GM12878 (cell line): ENCODE results near the gene COL4A1. TPM values are rescaled to one million over a fixed set of nuclear protein-coding genes. Genes with fewer than 3 reads are reported as not detected.
A peak's percentile ranks its signal among the peaks of the same experiment; 100 is the strongest.

ENCODE experiments used
- ATAC-seq: fragments of 200-7000 bp; cut with Tn5 transposase; 3 replicates; pipeline ENCODE4 v1.9.1; 2020; ENCODE audit warnings: mild to moderate bottlenecking, moderate library complexity
- BruUV-seq: library from RNA; stranded (reverse); fragments of 400-500 nt; replicated peaks from 2 replicates; lab custom pipeline; 2021; lab: Mats Ljungman, UMichigan
- CTCF ChIA-PET: fragments of 300-600 bp; sonication (Branson Sonifier 250); formaldehyde crosslinking; extraction: SDS; loops from one replicate; lab custom pipeline; 2021; ENCODE audit warnings: inconsistent platforms; lab: Yijun Ruan, JAX
- POLR2A ChIA-PET: fragments of 350-600 bp; formaldehyde crosslinking; extraction: SDS; loops from one replicate; lab custom pipeline; 2021; ENCODE audit warnings: inconsistent platforms; lab: Charles Lee
- RAD21 ChIA-PET: fragments of 300-600 bp; sonication (Branson Sonifier 250); formaldehyde crosslinking; loops from one replicate; lab custom pipeline; 2023; ENCODE audit warnings: antibody characterized with exemption; ENCODE audit not compliant: unreplicated experiment; lab: Charles Lee
- SMC1A ChIA-PET: fragments of 300-600 bp; sonication (Branson Sonifier 250); formaldehyde crosslinking; loops from one replicate; lab custom pipeline; 2023; ENCODE audit not compliant: unreplicated experiment, uncharacterized antibody; lab: Charles Lee
- DNase-seq: peaks from one replicate; pipeline ENCODE4 v3.0.0-alpha.2; 2011; ENCODE audit warnings: low read depth, low spot score
- FAIRE-seq: peaks from 3 replicates; lab custom pipeline; 2011; peaks lifted over from hg19 to GRCh38; lab: Jason Lieb, UNC
- H2AFZ ChIP-seq: 2 replicates; pipeline ENCODE4 v1.6.0; 2011; ENCODE audit warnings: low read depth, low read length, control low read depth; ENCODE audit not compliant: control insufficient read depth
- H3K27ac ChIP-seq: 2 replicates; pipeline ENCODE4 v1.5.1; 2011; ENCODE audit warnings: control low read depth; ENCODE audit not compliant: control insufficient read depth, insufficient read depth
- H3K27me3 ChIP-seq, 2 experiments: replicated peaks in 1 of 2; 2 replicates each; pipeline versions ENCODE4 v1.6.0 to v1.6.1; 2011; ENCODE audit warnings: low read length in 1 of 2; ENCODE audit not compliant: control insufficient read depth in 2 of 2, insufficient read depth in 2 of 2
- H3K36me3 ChIP-seq, 2 experiments: 2 replicates each; pipeline ENCODE4 v1.5.1; 2011; ENCODE audit warnings: low read length in 1 of 2; ENCODE audit not compliant: control insufficient read depth in 2 of 2, insufficient read depth in 2 of 2
- H3K4me1 ChIP-seq: 2 replicates; pipeline ENCODE4 v1.6.1; 2011; ENCODE audit warnings: mild to moderate bottlenecking, low read length, moderate library complexity, mixed read lengths; ENCODE audit not compliant: control insufficient read depth, insufficient read depth
- H3K4me2 ChIP-seq: 2 replicates; pipeline ENCODE4 v1.6.0; 2011; ENCODE audit warnings: control low read depth; ENCODE audit not compliant: control insufficient read depth, insufficient read depth
- H3K4me3 ChIP-seq: fragments of 200-600 bp; sonication (generic); 2 replicates; pipeline ENCODE4 v1.5.1; 2016
- H3K79me2 ChIP-seq: 2 replicates; pipeline ENCODE4 v1.6.0; 2011; ENCODE audit warnings: low read length; ENCODE audit not compliant: control insufficient read depth, insufficient read depth
- H3K9ac ChIP-seq: 2 replicates; pipeline ENCODE4 v1.8.0; 2011; ENCODE audit warnings: low read length, control low read depth, mixed read lengths; ENCODE audit not compliant: control insufficient read depth, insufficient read depth
- H3K9me3 ChIP-seq: replicated peaks from 3 replicates; pipeline ENCODE4 v1.5.1; 2011; ENCODE audit warnings: mild to moderate bottlenecking, low read length; ENCODE audit not compliant: control insufficient read depth, insufficient read depth
- H4K20me1 ChIP-seq: 2 replicates; pipeline ENCODE4 v1.6.0; 2011; ENCODE audit not compliant: control insufficient read depth, insufficient read depth
- BACH1 ChIP-seq: fragments of 450-650 bp; IDR thresholded peaks from 2 replicates; pipeline ENCODE4 v1.6.1; 2017; ENCODE audit warnings: mild to moderate bottlenecking, borderline replicate concordance
- BCL11A ChIP-seq: IDR thresholded peaks from 2 replicates; pipeline ENCODE4 v1.6.1; 2011; ENCODE audit warnings: low read depth, low read length
- BMI1 ChIP-seq: fragments of 450-650 bp; IDR thresholded peaks from 2 replicates; pipeline ENCODE4 v1.6.1; 2016; ENCODE audit warnings: mild to moderate bottlenecking, moderate library complexity, borderline replicate concordance
- CHD1 ChIP-seq: IDR thresholded peaks from 2 replicates; pipeline ENCODE4 v1.6.1; 2012; ENCODE audit warnings: low read depth, low read length, improper control_type of control experiment
- CHD2 ChIP-seq: IDR thresholded peaks from 2 replicates; pipeline ENCODE4 v1.6.1; 2011; ENCODE audit warnings: low read depth, low read length, improper control_type of control experiment, borderline replicate concordance
- CHD4 ChIP-seq: fragments of 200-600 bp; sonication (generic); IDR thresholded peaks from 2 replicates; pipeline ENCODE4 v1.6.1; 2016; ENCODE audit warnings: mild to moderate bottlenecking
- EED ChIP-seq: sonication (generic); IDR thresholded peaks from 2 replicates; pipeline ENCODE4 v1.6.1; 2016; ENCODE audit warnings: antibody characterized with exemption, low read depth
- EP300 ChIP-seq, 2 experiments: fragments of 150-350 bp in 1 of 2; IDR thresholded peaks; 2 replicates each; pipeline ENCODE4 v1.6.1; 2011 to 2012; ENCODE audit warnings: low read depth in 2 of 2, low read length in 2 of 2, borderline replicate concordance in 1 of 2, improper control_type of control experiment in 1 of 2, inconsistent platforms in 1 of 2; ENCODE audit not compliant: control insufficient read depth in 1 of 2
- FOXK2 ChIP-seq: fragments of 450-650 bp; IDR thresholded peaks from 2 replicates; pipeline ENCODE4 v1.6.1; 2017; ENCODE audit warnings: mild to moderate bottlenecking, moderate library complexity
- IKZF2 ChIP-seq, 2 experiments: fragments of 450-650 bp; IDR thresholded peaks; 2 replicates each; pipeline ENCODE4 v1.6.1; 2017; ENCODE audit warnings: mild to moderate bottlenecking in 2 of 2, moderate library complexity in 2 of 2
- IRF3 ChIP-seq: fragments of 450-650 bp; IDR thresholded peaks from 2 replicates; pipeline ENCODE4 v1.6.1; 2014; ENCODE audit warnings: mild to moderate bottlenecking
- NR2F1 ChIP-seq: fragments of 450-650 bp; conservative IDR thresholded peaks from 2 replicates; pipeline ENCODE4 v1.6.1; 2017; ENCODE audit warnings: mild to moderate bottlenecking
- PKNOX1 ChIP-seq: fragments of 450-650 bp; IDR thresholded peaks from 2 replicates; pipeline ENCODE4 v1.6.1; 2016; ENCODE audit warnings: mild to moderate bottlenecking
- POLR2AphosphoS2 ChIP-seq: IDR thresholded peaks from 2 replicates; pipeline ENCODE4 v1.6.1; 2011; ENCODE audit warnings: low read depth, mild to moderate bottlenecking, low read length, improper control_type of control experiment, moderate library complexity
- SMC3 ChIP-seq: IDR thresholded peaks from 2 replicates; pipeline ENCODE4 v1.6.1; 2011; ENCODE audit warnings: low read length, improper control_type of control experiment, borderline replicate concordance
- SRF ChIP-seq, 2 experiments: IDR thresholded peaks; 2 replicates each; pipeline ENCODE4 v1.6.1; 2011; ENCODE audit warnings: low read depth in 2 of 2, low read length in 2 of 2, mild to moderate bottlenecking in 1 of 2, moderate library complexity in 1 of 2
- TBL1XR1 ChIP-seq: IDR thresholded peaks from 2 replicates; pipeline ENCODE4 v1.6.1; 2012; ENCODE audit warnings: low read depth, low read length, improper control_type of control experiment
- TCF3 ChIP-seq: IDR thresholded peaks from 2 replicates; pipeline ENCODE4 v1.6.1; 2012; ENCODE audit warnings: low read depth, mild to moderate bottlenecking, low read length, borderline replicate concordance; ENCODE audit not compliant: insufficient read depth
- ZNF384 ChIP-seq: IDR thresholded peaks from 2 replicates; pipeline ENCODE4 v1.6.1; 2012; ENCODE audit warnings: low read depth, mild to moderate bottlenecking, low read length, improper control_type of control experiment, borderline replicate concordance
- ZSCAN29 ChIP-seq: fragments of 450-650 bp; IDR thresholded peaks from 2 replicates; pipeline ENCODE4 v1.6.1; 2017; ENCODE audit warnings: mild to moderate bottlenecking, moderate library complexity
- WGBS: methylation state at CpG from one replicate; pipeline ENCODE4 v1.1.6; 2016; ENCODE audit warnings: low lambda C conversion rate; ENCODE audit not compliant: insufficient replicate concordance, insufficient coverage; ENCODE audit errors: missing lambda C conversion rate; 5-methylcytosine and 5-hydroxymethylcytosine counted together
- in situ Hi-C: fragments of 300-500 bp; cut with MboI; formaldehyde crosslinking; loops from 9 replicates; pipeline ENCODE4 v1.14.3; 2018; ENCODE audit warnings: mixed read lengths
- intact Hi-C: fragments of 100-400 bp; cut with micrococcal nuclease; formaldehyde crosslinking; loops from one replicate; pipeline ENCODE4 v1.14.2; 2022; ENCODE audit not compliant: unreplicated experiment
- polyA plus RNA-seq, 11 experiments: library from polyadenylated mRNA; depleted of rRNA in 4 of 11; unstranded in 6 of 11; stranded (reverse) in 5 of 11; fragments of >200 nt; fragmentation: Nextera tagmentation in 4 of 11; fragmentation: Illumina TruSeq in 1 of 11; extraction: Ambion mirVana in 4 of 11; extraction: Trizol in 1 of 11; gene quantifications; 1 replicate in 1 of 11; 2 replicates in 10 of 11; pipeline versions ENCODE4 v1.2.1 to v1.2.3, GENCODE V29; 2011 to 2016; ENCODE audit warnings: inconsistent platforms in 2 of 11, missing spikeins in 2 of 11, low read depth in 1 of 11
- total RNA-seq, 4 experiments: library from RNA; depleted of rRNA in 3 of 4; stranded (reverse); fragments of >200 nt in 3 of 4; fragmentation: Illumina TruSeq in 1 of 4; extraction: Trizol in 1 of 4; gene quantifications; 2 replicates each; pipeline versions ENCODE4 v1.2.1 to v1.2.3, GENCODE V29; 2013 to 2021

COL4A1 gene
- total and polyA plus RNA-seq, 10 of the 15 experiments (the other 5 are each of a cell fraction or from before 2014, with no cell fraction given), result 0.07 to 0.31 (median 0.13) TPM; not detected in 6

- TF ChIP-seq FOXK2 (no peak), IKZF2 (IDR thresholded peaks at IDR 0.05) (peak in 1 of 2 experiments; percentile 52; a peak in 1 of 4 replicates), SRF (IDR thresholded peaks at IDR 0.05; ENCODE audit: low read depth in 2 of 2, low read length in 2 of 2) (peak; percentile 80 to 92), BACH1 (0 out of 2 replicates have a peak, but pooled peaks have one; percentile 69), CHD2 (peak; percentile 36; the same call in 1 of the 2 replicates)
Observed at GRCh38 chr13:110138010-110138699, 168.8 kb downstream of the COL4A1 start (continued).

GRCh38 chr13:110137680-110138009 lies 169.3 kb downstream of the COL4A1 start:
- Histone ChIP-seq H3K9ac (peak overlapping the region; percentile 46; the same call in 1 of the 2 replicates), H3K79me2 (no peaks in the 10 kb centered on the region), H3K27me3 (no peaks in the 10 kb centered on the region), H3K4me1 (peaks cover 9% of the 10 kb centered on the region; the same call in 1 of the 2 replicates), H3K27ac (no peak overlapping the region), H3K4me3 (peak overlapping the region; percentile 49), H3K36me3 (no peaks in the 10 kb centered on the region), H3K9me3 (no peaks in the 10 kb centered on the region), H3K4me2 (peak overlapping the region; percentile 89), H2AFZ (peak overlapping the region; percentile 87), H4K20me1 (0 out of 2 replicates have a peak, but pooled peaks cover 2% of the 10 kb centered on the region)
- in situ Hi-C loops (no loop called here), intact Hi-C loops (loop anchor here (1.0 to 10.0 kb wide), 3 partner anchors 16 to 975 kb away; partner anchors contain the start of gene RAB20)
- POLR2A ChIA-PET, result interaction anchor here (0.5 to 2.8 kb wide), 3 partner anchors 14 to 759 kb away, joined by 3 to 16 read pairs (median 12); no protein-coding TSS in a partner anchor
- SMC1A ChIA-PET, result interaction anchor here (1.0 to 5.8 kb wide), 6 partner anchors 9 to 991 kb away, joined by 3 to 51 read pairs (median 4); no protein-coding TSS in a partner anchor
- ATAC-seq, result peak; percentile 84
- WGBS, result 0% methylated on average over 7 of the region's 7 CpGs
- BruUV-seq, result no TSS peak
- DNase-seq, result no peak
- CTCF ChIA-PET, result interaction anchor here (0.6 to 3.4 kb wide), 9 partner anchors 9 to 1174 kb away, joined by 3 to 26 read pairs (median 9); no protein-coding TSS in a partner anchor
- RAD21 ChIA-PET, result interaction anchor here (1.4 to 3.1 kb wide), 5 partner anchors 10 to 1222 kb away, joined by 3 to 24 read pairs (median 11); no protein-coding TSS in a partner anchor
- peak; percentile 74 for FAIRE-seq
- TF ChIP-seq IKZF2 (IDR thresholded peaks at IDR 0.05) (peak in 1 of 2 experiments; percentile 8; a peak in 2 of 4 replicates), IRF3 (no peak), PKNOX1 (no peak), NR2F1 (no peak), POLR2AphosphoS2 (no peak), ZSCAN29 (no peak), TBL1XR1 (peak; percentile 20; the same call in 1 of the 2 replicates), CHD4 (no peak), SMC3 (peak; percentile 52), CHD1 (no peak), EED (no peak), ZNF384 (0 out of 2 replicates have a peak, but pooled peaks have one; percentile 44), BCL11A (no peak), EP300 (IDR thresholded peaks at IDR 0.05; ENCODE audit: borderline replicate concordance in 1 of 2, control insufficient read depth in 1 of 2, low read depth in 2 of 2, low read length in 2 of 2) (no peak; a peak in 1 of 4 replicates), BMI1 (no peak), TCF3 (no peak)
